GM18870 (cell line): ENCODE measurements around the gene PTPN14.
"Not testable (repeated sequence)": the region's sequence is repeated elsewhere in the genome, so short reads cannot be mapped to it uniquely, and the experiment has no call there.

Experiments
- ATAC-seq: cut with Tn5 transposase; IDR thresholded peaks from one replicate; pipeline ENCODE4 v1.9.1; 2021; ENCODE audit warnings: moderate library complexity; ENCODE audit not compliant: unreplicated experiment

PTPN14 gene

GRCh38 chr1:214481983-214482634, 69.3 kb downstream of the PTPN14 start:
- ATAC-seq, result not testable (repeated sequence)

- no peak for ATAC-seq
Observed at GRCh38 chr1:214476986-214477870, 74.2 kb downstream of the PTPN14 start.

GRCh38 chr1:214476229-214476985, 75.0 kb downstream of the PTPN14 start:
- ATAC-seq, result no peak

GRCh38 chr1:214475746-214476145, 75.7 kb downstream of the PTPN14 start:
- ATAC-seq, result no peak

GRCh38 chr1:214475331-214475730, 76.1 kb downstream of the PTPN14 start:
- no peak for ATAC-seq

GRCh38 chr1:214474467-214474866, 76.9 kb downstream of the PTPN14 start:
- no peak for ATAC-seq

- ATAC-seq, result no peak
Observed at GRCh38 chr1:214473862-214474261, 77.5 kb downstream of the PTPN14 start.

- ATAC-seq, result no peak
Observed at GRCh38 chr1:214473387-214473786, 78.0 kb downstream of the PTPN14 start.

GRCh38 chr1:214472364-214472763, 79.0 kb downstream of the PTPN14 start:
- no peak for ATAC-seq

GRCh38 chr1:214471458-214471857, 79.9 kb downstream of the PTPN14 start:
- ATAC-seq, result no peak

GRCh38 chr1:214470132-214470531, 81.3 kb downstream of the PTPN14 start:
- ATAC-seq, result no peak

GRCh38 chr1:214469290-214469689, 82.1 kb downstream of the PTPN14 start:
- ATAC-seq, result no peak

GRCh38 chr1:214467078-214467585, 84.3 kb downstream of the PTPN14 start:
- no peak for ATAC-seq

GRCh38 chr1:214466403-214467077, 84.9 kb downstream of the PTPN14 start:
- ATAC-seq, result no peak

- no peak for ATAC-seq
Observed at GRCh38 chr1:214464445-214465287, 86.7 kb downstream of the PTPN14 start.

GRCh38 chr1:214463596-214463995, 87.8 kb downstream of the PTPN14 start:
- ATAC-seq, result no peak

GRCh38 chr1:214462882-214463281, 88.5 kb downstream of the PTPN14 start:
- ATAC-seq, result no peak

GRCh38 chr1:214461305-214461704, 90.1 kb downstream of the PTPN14 start:
- no peak for ATAC-seq

GRCh38 chr1:214460304-214460916, 91.0 kb downstream of the PTPN14 start:
- ATAC-seq, result no peak
